Hepatocyte (in vitro differentiated cells): ENCODE data around the gene SEH1L. TPM values are rescaled to one million over a fixed set of nuclear protein-coding genes. Genes with fewer than 3 reads are reported as not detected.

Experiments used
- DNase-seq: peaks from one replicate; pipeline ENCODE4 v3.0.0-alpha.2; 2016; ENCODE audit warnings: low spot score
- H2AFZ ChIP-seq: fragments of 200-600 bp; sonication (generic); 2 replicates; pipeline ENCODE4 v1.6.0; 2016; ENCODE audit warnings: antibody characterized with exemption, mild to moderate bottlenecking
- H3K27ac ChIP-seq: fragments of 200-600 bp; sonication (generic); 2 replicates; pipeline ENCODE4 v1.5.1; 2016; ENCODE audit warnings: mild to moderate bottlenecking
- H3K27me3 ChIP-seq: fragments of 200-600 bp; sonication (generic); 2 replicates; pipeline ENCODE4 v1.6.1; 2016
- H3K36me3 ChIP-seq: fragments of 200-600 bp; sonication (generic); replicated peaks from 2 replicates; pipeline ENCODE4 v1.5.1; 2016; ENCODE audit warnings: low read depth; ENCODE audit not compliant: insufficient read depth
- H3K4me1 ChIP-seq: fragments of 200-600 bp; sonication (generic); 2 replicates; pipeline ENCODE4 v1.5.1; 2016; ENCODE audit warnings: mild to moderate bottlenecking, moderate library complexity; ENCODE audit not compliant: insufficient read depth
- H3K4me2 ChIP-seq: fragments of 200-600 bp; sonication (generic); 2 replicates; pipeline ENCODE4 v1.6.0; 2016
- H3K4me3 ChIP-seq: fragments of 200-600 bp; sonication (generic); 2 replicates; pipeline ENCODE4 v1.5.1; 2016; ENCODE audit warnings: mild to moderate bottlenecking
- H3K79me2 ChIP-seq: fragments of 200-600 bp; sonication (generic); 2 replicates; pipeline ENCODE4 v1.6.0; 2017; ENCODE audit warnings: mild to moderate bottlenecking
- H3K9me2 ChIP-seq: fragments of 200-600 bp; sonication (generic); replicated peaks from 2 replicates; pipeline ENCODE4 v1.6.0; 2017; ENCODE audit warnings: mild to moderate bottlenecking; ENCODE audit not compliant: insufficient read depth
- H3K9me3 ChIP-seq: fragments of 200-600 bp; sonication (generic); 2 replicates; pipeline ENCODE4 v1.5.1; 2016; ENCODE audit warnings: low read depth, mild to moderate bottlenecking
- H4K20me1 ChIP-seq: fragments of 200-600 bp; sonication (generic); 2 replicates; pipeline ENCODE4 v1.6.0; 2016; ENCODE audit warnings: mild to moderate bottlenecking; ENCODE audit not compliant: insufficient read depth, poor library complexity, severe bottlenecking
- CTCF ChIP-seq: fragments of 200-600 bp; sonication (generic); IDR thresholded peaks from 2 replicates; pipeline ENCODE4 v1.5.1; 2016; ENCODE audit warnings: antibody characterized with exemption, mild to moderate bottlenecking; ENCODE audit not compliant: poor library complexity
- EZH2 ChIP-seq: fragments of 200-600 bp; sonication (generic); IDR thresholded peaks from 2 replicates; pipeline ENCODE4 v1.6.1; 2016; ENCODE audit warnings: antibody characterized with exemption, mild to moderate bottlenecking, borderline replicate concordance
- EZH2phosphoT487 ChIP-seq: fragments of 200-600 bp; sonication (generic); IDR thresholded peaks from one replicate; pipeline ENCODE4 v1.6.1; 2018; ENCODE audit warnings: antibody characterized with exemption, mild to moderate bottlenecking, low read depth, moderate library complexity; ENCODE audit not compliant: unreplicated experiment, severe bottlenecking
- WGBS: methylation state at CpG from one replicate; pipeline ENCODE4 v1.1.6; 2016; ENCODE audit warnings: low lambda C conversion rate; ENCODE audit errors: missing lambda C conversion rate; 5-methylcytosine and 5-hydroxymethylcytosine counted together
- polyA plus RNA-seq: library from polyadenylated mRNA; unstranded; fragments of >200 nt; fragmentation: Nextera tagmentation; extraction: Ambion mirVana; gene quantifications from 2 replicates; pipeline ENCODE4 v1.2.1, GENCODE V29; 2016
- total RNA-seq: library from RNA; depleted of rRNA; stranded (reverse); fragments of >200 nt; gene quantifications from 2 replicates; pipeline ENCODE4 v1.2.3, GENCODE V29; 2014

Gene SEH1L
- total and polyA plus RNA-seq, 2 experiments from 2014 or later, result 24.0 to 25.8 TPM

- peaks cover 65% of the 10 kb centered on the region for H3K79me2 ChIP-seq
- H3K9me2 ChIP-seq, result no peaks in the 10 kb centered on the region
- no peaks in the 10 kb centered on the region for H3K9me3 ChIP-seq
- H2AFZ ChIP-seq, result no peak overlapping the region
- TF ChIP-seq EZH2 (no peak), EZH2phosphoT487 (no peak), CTCF (no peak)
- H3K36me3 ChIP-seq, result no peaks in the 10 kb centered on the region
- peaks cover 8% of the 10 kb centered on the region for H3K4me1 ChIP-seq
- no peak overlapping the region for H3K4me3 ChIP-seq
- H4K20me1 ChIP-seq, result peaks cover 3% of the 10 kb centered on the region
- no peak overlapping the region for H3K4me2 ChIP-seq
- no peaks in the 10 kb centered on the region for H3K27me3 ChIP-seq
- no peak for DNase-seq
- WGBS, result 79% methylated on average over 6 of the region's 6 CpGs
- H3K27ac ChIP-seq, result no peak overlapping the region
Measured at GRCh38 chr18:12998332-12999060, 50.7 kb downstream of the SEH1L start.

- Histone ChIP-seq H3K27ac (no peak overlapping the region), H3K27me3 (no peaks in the 10 kb centered on the region), H4K20me1 (no peaks in the 10 kb centered on the region), H3K9me2 (no peaks in the 10 kb centered on the region), H2AFZ (no peak overlapping the region), H3K4me2 (no peak overlapping the region), H3K9me3 (no peaks in the 10 kb centered on the region), H3K79me2 (peaks cover 29% of the 10 kb centered on the region), H3K4me3 (no peak overlapping the region), H3K4me1 (no peaks in the 10 kb centered on the region), H3K36me3 (no peaks in the 10 kb centered on the region)
- peak; percentile 82 for DNase-seq
- TF ChIP-seq CTCF, result peak; percentile 50
- TF ChIP-seq EZH2phosphoT487, result no peak
- TF ChIP-seq EZH2, result no peak
- whole genome bisulfite sequencing, result 53% methylated on average over 7 of the region's 7 CpGs
Measured at GRCh38 chr18:13003466-13003896, 55.7 kb downstream of the SEH1L start.

- no peaks in the 10 kb centered on the region for H3K9me3 ChIP-seq
- no peak overlapping the region for H3K4me3 ChIP-seq
- H3K79me2 ChIP-seq, result peaks cover 20% of the 10 kb centered on the region
- no peaks in the 10 kb centered on the region for H3K9me2 ChIP-seq
- no peak overlapping the region for H3K4me2 ChIP-seq
- H3K36me3 ChIP-seq, result no peaks in the 10 kb centered on the region
- WGBS, result 89% methylated on average over 8 of the region's 8 CpGs
- TF ChIP-seq EZH2phosphoT487, result no peak
- TF ChIP-seq EZH2, result no peak
- no peak for TF ChIP-seq CTCF
- no peaks in the 10 kb centered on the region for H3K4me1 ChIP-seq
- no peak overlapping the region for H2AFZ ChIP-seq
- H4K20me1 ChIP-seq, result no peaks in the 10 kb centered on the region
- DNase-seq, result no peak
- no peak overlapping the region for H3K27ac ChIP-seq
- H3K27me3 ChIP-seq, result no peaks in the 10 kb centered on the region
Measured at GRCh38 chr18:13004396-13004795, 56.6 kb downstream of the SEH1L start.
